Fibroblast of mammary gland (primary cell): ENCODE results near the gene APOL4.
A peak's percentile ranks its signal among the peaks of the same experiment; 100 is the strongest.

ENCODE experiments used
- DNase-seq: peaks from one replicate; pipeline ENCODE4 v3.0.0-alpha.2; 2010; ENCODE audit warnings: low read depth
- H3K4me3 ChIP-seq: 2 replicates; pipeline ENCODE4 v1.5.1; 2011; ENCODE audit warnings: low read depth, mild to moderate bottlenecking, low read length, moderate library complexity; ENCODE audit not compliant: control insufficient read depth
- TF ChIP-seq, protein P1 (sequence below): conservative IDR thresholded peaks from 2 replicates; pipeline ENCODE4 v1.5.1; 2011; ENCODE audit warnings: low read depth, low read length, inconsistent platforms; ENCODE audit not compliant: control insufficient read depth, insufficient read depth

APOL4 gene

DNA sequence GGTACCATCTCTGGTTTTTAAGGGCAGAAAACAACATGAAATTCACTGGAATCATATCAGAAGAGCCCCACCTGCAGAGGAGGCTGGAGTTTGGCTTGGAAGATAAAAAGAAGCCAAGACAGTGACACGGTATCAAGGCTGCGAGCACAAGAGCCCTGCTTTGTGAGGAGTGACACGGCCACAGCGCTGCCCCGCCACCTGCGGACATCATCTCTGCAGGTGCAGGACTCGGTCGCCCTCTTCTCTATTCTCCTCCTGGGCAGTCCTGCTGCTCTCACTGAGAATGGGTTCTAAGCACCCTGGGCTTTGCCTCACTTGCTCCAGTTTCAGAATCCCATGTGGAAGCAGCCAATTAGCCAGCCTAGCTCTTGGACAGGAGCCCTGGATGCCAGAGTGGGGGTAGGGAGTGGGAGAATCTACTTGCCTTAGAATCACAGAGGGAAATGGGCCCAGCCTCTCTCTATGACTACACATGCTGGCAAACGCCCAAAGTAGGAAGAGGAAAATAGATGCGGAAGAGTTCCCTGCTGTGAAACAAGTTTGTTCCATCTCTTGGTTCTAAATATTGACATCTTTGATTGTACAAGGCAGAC lies 17.1 kb downstream of the APOL4 start:
- no peak overlapping the region for H3K4me3 ChIP-seq
- TF ChIP-seq, protein P1, sequence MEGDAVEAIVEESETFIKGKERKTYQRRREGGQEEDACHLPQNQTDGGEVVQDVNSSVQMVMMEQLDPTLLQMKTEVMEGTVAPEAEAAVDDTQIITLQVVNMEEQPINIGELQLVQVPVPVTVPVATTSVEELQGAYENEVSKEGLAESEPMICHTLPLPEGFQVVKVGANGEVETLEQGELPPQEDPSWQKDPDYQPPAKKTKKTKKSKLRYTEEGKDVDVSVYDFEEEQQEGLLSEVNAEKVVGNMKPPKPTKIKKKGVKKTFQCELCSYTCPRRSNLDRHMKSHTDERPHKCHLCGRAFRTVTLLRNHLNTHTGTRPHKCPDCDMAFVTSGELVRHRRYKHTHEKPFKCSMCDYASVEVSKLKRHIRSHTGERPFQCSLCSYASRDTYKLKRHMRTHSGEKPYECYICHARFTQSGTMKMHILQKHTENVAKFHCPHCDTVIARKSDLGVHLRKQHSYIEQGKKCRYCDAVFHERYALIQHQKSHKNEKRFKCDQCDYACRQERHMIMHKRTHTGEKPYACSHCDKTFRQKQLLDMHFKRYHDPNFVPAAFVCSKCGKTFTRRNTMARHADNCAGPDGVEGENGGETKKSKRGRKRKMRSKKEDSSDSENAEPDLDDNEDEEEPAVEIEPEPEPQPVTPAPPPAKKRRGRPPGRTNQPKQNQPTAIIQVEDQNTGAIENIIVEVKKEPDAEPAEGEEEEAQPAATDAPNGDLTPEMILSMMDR: no peak
- DNase-seq: peak; percentile 56

DNA sequence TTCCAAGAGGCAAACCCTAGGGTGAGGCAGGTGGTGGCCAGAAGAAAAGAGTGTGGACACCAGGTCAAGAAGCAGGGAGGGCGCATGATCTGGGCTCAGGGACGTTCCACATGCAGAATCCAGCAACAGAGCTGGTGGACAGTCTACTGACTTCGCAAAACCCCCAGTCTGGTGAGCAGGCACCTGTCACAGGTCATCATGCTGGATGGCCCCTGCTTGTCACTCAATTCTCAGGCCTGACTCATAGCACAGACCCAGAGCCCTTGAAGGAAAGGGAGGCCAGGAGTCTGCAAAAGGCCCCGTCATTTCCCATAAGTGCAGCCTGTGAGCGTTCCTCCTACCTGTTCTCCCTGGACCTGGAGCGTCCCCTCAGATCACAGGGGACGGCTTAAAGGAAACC lies 18.2 kb downstream of the APOL4 start:
- TF ChIP-seq, protein P1: no peak
- no peak overlapping the region for H3K4me3 ChIP-seq

GRCh38 chr22:36182857-36183256 lies 18.8 kb downstream of the APOL4 start:
- DNase-seq: no peak
- H3K4me3 ChIP-seq: no peak overlapping the region
- TF ChIP-seq, protein P1: no peak

More for the DNA sequence above, 18.2 kb downstream of the APOL4 start:
- DNase-seq: no peak

DNA sequence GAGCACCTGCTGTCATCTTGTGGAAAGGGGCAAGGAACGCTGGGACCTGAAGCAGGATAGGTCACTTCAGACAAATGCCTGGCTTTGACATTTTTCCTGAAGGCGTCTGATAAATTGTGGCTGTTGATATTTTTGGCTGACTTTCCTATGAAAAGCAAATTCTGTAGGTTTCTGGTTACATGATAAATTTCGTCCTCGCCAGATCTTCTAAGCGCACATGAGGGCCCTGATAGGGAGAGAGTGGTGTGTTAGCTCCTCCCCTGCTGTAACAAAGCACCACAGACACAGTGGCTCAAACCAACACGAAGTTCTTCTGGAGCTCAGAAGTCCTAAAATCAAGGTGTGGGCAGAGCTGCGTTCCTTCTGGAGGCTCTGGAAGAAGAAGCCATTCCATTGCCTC lies 19.6 kb downstream of the APOL4 start:
- TF ChIP-seq, protein P1: no peak
- DNase-seq: no peak
- no peak overlapping the region for H3K4me3 ChIP-seq

DNA sequence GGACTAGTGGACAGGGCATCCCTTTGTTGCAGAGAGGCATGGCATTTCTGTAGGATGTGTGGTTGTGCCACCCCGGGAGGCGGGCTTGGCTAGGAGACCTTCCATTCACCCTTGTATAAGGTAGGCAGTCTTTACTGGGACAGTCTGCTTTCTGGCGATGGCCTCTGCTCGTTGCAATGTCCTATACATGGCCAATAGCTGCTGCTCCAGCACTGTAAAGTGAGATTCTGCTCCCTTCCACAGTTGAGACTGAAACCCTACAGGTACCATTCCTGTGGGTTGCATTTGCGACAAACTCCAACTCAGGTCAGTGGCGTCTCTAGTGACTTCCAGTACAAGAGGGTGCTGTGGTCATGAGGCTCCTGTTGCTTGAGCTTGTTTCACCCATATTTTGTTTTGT lies 20.7 kb downstream of the APOL4 start:
- no peak for DNase-seq
- H3K4me3 ChIP-seq: no peak overlapping the region
- TF ChIP-seq, protein P1: no peak

GRCh38 chr22:36180038-36180880 lies 21.4 kb downstream of the APOL4 start:
- TF ChIP-seq, protein P1: peak; percentile 87
- H3K4me3 ChIP-seq: no peak overlapping the region
- DNase-seq: peak; percentile 63
